Heart left ventricle (tissue), 13 donors: ENCODE measurements around the gene FSD1.

Experiments
- CTCF ChIP-seq, 12 donors: fragments of 200-600 bp; sonication (generic) in 4 of 12; IDR thresholded peaks; one replicate each; pipeline versions ENCODE4 v1.5.0 to v1.8.0; 2018 to 2022; ENCODE audit warnings: antibody characterized with exemption in 12 of 12, mild to moderate bottlenecking in 5 of 12
- POLR2A ChIP-seq, 2 donors: fragments of 450-650 bp; IDR thresholded peaks; one replicate each; pipeline ENCODE4 v1.6.1; 2017; ENCODE audit warnings: antibody characterized with exemption in 2 of 2, mild to moderate bottlenecking in 2 of 2, moderate library complexity in 2 of 2
- donor health status: ischemic (EF 13 %, LVEDD 7.1; RV severe dilation, severe dysfunction).
- donor health status: DM: no; HTN: yes; CAD: no.
- donor health status: DM: no; HTN: no; CAD: no.
- donor health status: ischemic (EF 25% LVEDD 6.9; RV normal size, moderate dysfunction).
- donor health status: ischemic (EF 25% LVEDD 5.7; RV mildly dilated, moderate dysfunction).
- donor health status: ischemic (EF 35%, LVEDD 5.7; RV mildly dilated, moderate dysfunction).
- donor health status: nonischemic (EF 11% LVEDD 7.7; RV severe dilation, severe dysfunction).
- donor health status: DM: yes; HTN: yes; CAD: no.
- donor health status: PGD.
- donor health status: ischemic (EF 29% LVEDD 5.4; RV normal size, mild dysfunction).
- donor health status: nonischemic (EF 23%, LVEDD 6.1; RV moderate dilation, normal function).

GRCh38 chr19:4327252-4327876 lies 23.0 kb downstream of the FSD1 start:
- no peak for TF ChIP-seq CTCF (IDR thresholded peaks at IDR 0.05)
- no peak for TF ChIP-seq POLR2A (IDR thresholded peaks at IDR 0.05)
